ENCODE measurements around the gene BCL7B.
"Not testable (repeated sequence)": the region's sequence is repeated elsewhere in the genome, so short reads cannot be mapped to it uniquely, and the experiment has no call there.

Gene BCL7B

GRCh38 chr7:73496626-73497025 is 60.9 kb downstream of the BCL7B start:
- DNase-seq (ENCODE audit: low spot score), result no peak

- not testable (repeated sequence) for DNase-seq (ENCODE audit: low spot score)
Measured at GRCh38 chr7:73495507-73495906, 62.0 kb downstream of the BCL7B start.

GRCh38 chr7:73489976-73490375 is 67.5 kb downstream of the BCL7B start:
- no peak for DNase-seq (ENCODE audit: low spot score)

GRCh38 chr7:73487486-73487885 is 70.0 kb downstream of the BCL7B start:
- DNase-seq (ENCODE audit: low spot score), result no peak
